ENCODE data around the gene QSOX2.

QSOX2 gene

DNA sequence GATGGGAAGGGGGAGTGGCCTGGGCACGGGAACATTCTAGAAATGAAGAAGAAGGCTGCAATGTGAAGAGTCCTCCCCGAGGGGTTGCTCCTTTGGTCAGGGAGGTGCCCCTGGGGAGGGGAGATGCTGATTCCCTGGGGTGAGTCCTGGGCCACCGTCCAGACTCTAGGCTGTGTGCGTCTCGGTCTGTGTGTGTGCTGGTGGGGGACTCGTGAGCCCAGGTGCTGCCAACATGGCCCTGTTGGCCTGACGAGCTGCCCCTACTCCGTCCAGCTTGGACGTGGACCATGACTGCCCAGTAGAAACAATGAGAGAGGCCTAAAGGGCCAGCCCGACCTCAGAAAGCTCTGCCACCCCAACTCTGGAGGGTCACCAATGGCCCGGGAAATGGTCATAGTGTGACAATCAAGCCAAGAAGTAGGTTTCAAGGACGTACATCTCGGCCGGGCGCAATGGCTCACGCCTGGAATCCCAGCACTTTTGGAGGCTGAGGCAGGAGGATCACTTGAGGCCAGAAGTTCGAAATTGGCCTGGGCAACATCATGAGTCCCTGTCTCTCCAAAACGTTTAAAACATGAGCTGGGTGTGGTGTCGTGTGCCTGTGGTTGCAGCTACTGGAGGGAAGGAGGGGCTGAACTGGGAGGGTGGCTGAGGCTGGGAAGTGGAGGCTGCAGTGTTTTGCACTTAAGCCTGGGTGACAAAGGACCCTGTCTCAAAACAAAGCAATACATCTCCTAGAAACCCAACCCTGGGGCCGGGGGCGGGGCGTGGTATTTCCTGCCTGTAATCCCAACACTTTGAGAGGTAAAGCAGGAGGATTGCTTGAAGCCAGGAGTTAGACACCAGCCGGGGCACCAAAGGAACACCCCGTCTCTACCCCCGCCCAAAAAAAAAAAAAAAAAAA, 57.7 kb downstream of the QSOX2 start:
- peak; percentile 73 for DNase-seq

DNA sequence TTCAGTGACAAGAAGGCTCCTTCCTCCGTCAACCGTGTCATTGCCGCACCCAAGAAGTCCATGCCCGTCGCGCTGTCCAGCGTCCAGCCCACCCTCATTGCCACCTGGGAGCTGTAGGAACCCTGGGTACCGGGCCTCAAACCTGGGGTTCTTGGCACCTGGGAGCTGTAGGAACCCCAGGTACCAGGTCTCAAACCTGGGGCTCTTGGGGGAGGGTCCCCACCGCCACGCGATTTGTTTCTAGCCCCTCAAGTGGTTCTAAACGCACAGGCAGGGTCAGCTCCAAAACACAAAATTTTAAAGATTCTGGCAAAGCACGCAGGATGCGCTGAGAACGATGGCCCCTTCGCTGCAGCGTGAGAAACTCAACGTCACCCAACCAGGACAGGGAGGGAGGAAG, 58.4 kb downstream of the QSOX2 start:
- no peak for DNase-seq

DNA sequence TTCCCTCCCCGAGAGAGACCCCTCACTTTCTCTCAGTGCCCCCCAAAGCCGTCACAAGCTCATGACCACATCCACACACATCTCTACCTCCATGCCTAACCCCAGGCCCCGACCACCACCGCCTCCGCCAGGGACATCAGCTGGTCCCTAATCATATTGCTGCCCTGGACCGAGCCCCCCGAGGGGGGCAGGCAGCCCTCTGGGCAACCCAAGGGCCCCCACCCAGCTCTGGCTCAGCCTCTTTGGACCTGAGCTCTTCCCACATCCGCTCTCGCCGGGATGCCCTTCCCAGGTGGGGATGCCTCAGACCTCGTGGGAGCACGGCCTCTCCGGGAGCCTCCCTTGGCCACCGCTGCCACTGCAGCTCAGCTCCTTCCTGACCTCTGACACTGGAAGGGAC, 59.2 kb downstream of the QSOX2 start:
- no peak for DNase-seq

DNA sequence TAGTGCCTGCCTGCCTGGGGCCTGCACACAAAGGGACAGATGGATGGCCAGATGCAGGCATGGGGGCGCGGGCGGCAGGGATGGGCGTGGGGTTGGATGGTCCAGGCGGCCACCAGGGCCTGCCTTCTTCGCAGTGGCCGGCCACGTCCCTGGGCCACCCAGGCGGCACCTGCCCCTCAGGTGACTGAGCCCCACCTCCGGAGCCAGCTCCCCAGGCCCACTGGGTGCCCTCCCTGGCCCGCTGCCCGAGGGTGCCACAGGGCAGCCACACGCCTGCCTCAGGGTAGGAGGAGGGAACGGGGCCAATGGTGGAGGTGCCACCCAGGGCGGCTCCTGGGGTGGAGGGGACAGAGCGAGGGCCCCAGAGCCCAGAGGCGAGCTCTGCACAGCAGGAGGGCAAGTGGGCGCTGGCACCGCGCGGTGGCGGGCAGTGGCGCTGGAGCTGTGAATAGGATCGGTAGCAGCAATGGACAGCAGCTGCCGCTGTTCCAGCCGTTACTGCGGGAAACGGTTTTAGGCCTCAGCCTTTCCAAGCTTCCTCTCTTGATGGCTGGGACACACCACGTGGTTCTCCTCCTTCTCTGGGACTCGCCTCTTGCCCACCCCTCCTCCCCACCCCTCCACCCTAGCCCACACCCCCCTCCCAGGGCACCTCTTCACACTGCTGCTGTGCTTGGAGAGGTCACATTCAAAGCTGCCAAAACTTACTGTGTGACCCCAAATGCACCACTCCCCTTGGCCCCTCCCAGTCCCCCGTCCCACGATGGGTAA, 59.8 kb downstream of the QSOX2 start:
- DNase-seq: no peak

DNA sequence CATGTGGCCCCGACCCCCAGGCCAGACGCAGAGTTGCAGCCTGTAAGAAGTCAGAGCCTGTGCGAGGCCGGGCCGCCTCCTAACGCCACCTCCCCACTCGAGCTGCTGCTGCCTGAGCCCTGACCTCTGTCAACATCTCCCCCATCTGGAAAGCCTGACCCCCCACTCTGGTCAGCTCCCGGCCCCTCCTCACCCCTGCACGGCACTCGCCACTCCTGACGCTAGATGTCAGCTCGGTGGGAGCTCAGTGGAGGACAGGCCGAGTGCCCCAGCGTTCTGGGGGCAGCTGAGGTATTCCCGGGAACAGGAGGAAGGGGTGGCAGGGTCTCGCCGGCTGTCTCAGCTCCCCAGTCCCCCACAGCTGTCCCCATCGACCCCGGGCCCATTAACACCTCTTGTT, 60.5 kb downstream of the QSOX2 start:
- no peak for DNase-seq

DNA sequence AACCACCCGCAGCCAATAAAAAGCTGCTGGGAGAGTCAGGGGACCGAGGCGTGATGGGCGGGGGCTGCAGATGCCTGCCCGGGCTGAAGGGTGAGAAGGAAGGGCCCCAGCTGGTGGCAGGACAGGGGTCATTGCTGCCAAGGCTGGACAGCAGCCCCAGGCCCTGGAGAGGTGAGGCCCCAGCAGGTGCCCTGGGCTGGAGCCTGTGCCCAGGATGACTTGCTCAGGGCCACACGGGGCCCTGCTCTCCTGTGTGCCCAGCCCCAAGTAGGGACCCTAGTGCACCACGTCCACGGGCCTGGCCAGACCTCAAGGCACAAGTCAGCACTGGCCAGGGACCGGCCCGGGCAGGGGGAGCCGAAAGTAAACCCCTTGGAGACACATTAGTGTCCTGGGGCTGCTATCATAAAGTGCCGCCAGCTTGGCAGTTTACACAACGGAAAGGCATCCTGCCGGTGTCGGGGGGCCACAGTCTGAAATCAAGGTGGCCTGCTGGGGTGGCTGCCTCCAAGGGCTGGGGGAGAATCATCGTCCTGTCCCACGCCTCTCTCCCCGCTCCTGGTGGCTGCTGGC, 62.7 kb downstream of the QSOX2 start:
- DNase-seq: no peak

DNA sequence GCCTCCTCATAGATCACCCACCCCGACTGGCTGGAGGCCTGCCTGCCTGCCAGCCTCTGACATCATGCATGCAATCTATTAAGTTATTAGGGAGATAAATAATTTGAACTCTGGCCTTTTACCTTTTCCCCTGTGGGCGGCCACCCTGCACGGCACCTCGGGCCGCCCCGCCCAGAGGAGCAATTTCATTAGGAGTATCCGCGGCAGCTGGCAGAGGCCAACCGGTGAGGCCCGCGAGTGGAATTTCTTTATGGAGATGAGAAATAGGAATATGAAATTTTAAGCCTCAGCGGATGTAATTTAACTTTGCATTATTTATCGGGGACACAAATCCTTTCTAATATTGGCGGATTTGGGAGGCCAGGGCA, 63.2 kb downstream of the QSOX2 start:
- no peak for DNase-seq

DNA sequence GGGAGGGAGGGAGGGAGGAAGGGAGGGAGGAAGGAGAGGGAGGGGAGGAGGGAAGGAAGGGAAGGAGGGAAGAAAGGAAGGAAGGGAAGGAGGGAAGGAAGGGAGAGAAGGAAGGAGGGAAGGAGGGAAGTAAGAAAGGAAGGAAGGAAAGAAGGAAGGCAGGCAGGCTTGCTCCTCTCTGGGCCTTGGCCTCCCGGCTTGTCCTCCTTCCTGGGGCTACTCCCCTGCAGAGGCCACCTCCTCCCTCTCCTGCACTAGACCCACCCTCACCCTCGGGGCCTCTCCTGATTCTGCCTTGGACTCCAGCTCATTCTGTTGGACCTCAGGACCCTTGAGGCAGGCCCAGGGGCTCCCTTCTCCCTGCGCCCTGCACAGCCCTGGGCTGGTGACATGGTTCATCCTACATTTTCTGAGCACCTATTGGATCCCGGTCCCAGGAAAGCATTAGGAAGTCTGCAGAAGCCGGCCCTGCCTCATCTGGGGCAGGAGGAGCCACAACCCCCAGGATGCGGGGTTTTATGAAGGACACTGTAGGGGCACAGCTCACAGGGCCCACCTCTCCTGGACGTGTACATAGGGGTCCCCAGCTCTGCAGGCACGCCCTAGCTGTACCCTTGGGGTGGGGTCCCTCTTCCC, 63.7 kb downstream of the QSOX2 start:
- DNase-seq: no peak

DNA sequence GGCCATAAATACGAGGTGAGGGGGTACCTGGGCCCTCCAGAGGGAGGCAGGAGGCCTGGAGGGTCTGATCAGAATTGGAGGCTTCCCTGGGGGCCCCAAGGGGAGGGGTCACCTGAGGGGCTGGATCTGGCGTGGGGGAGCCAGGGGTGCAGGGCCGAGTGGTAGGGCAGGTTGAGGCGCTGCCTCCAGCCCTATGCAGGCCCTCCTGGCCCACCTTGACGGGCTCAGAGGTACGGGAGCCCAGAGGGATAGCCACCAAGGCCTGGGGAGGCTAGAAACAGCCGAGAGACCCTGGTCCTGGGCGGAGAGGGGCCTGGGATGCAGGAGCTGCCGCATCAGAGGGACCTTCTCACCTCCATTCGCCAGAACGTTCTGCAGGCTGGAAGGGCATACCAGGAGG, 65.0 kb downstream of the QSOX2 start:
- no peak for DNase-seq

DNA sequence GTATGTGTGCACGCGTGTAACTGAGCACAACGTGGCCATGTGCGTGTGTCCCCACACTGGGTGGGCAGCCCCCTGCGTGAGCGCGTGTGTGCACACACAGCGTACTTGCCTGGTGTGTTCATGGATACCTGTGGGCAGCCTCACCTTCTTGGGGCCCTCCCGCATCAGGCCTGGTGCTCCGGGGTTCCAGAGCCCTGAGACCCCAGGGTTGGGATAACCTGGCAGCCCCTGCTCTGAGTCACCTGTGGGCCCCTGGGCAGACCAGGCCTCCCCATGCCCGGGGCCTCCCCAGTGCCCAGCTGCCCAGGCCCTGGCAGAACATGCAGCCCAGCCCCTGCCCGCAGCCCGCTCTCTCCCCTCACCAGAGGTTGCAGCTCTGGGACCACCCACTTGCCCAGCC, 65.9 kb downstream of the QSOX2 start:
- no peak for DNase-seq

DNA sequence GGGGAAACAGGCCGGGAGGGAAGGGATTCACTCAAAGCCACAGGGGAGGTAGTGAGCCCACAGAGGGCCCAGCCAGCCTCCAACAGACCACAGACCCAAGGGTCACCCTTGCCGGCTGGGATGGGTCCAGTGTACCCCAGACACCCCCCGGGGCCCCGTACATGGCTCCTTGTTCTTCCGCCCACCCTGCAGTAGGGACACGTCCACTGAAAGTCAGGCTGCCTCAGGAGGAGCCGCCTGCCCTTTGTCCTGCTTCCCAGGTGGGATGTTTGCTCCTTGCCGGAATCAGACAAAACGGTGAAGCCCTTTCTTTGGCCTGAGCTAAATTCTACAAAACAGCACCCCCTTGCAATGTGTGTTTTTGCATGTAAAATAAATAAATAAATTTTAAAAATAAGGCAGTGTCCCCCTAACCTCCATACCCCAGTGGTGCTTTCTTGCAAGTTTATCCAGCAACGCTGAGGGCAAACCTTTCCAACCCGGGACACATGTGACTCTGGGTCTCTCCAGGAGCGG, 66.5 kb downstream of the QSOX2 start:
- no peak for DNase-seq

DNA sequence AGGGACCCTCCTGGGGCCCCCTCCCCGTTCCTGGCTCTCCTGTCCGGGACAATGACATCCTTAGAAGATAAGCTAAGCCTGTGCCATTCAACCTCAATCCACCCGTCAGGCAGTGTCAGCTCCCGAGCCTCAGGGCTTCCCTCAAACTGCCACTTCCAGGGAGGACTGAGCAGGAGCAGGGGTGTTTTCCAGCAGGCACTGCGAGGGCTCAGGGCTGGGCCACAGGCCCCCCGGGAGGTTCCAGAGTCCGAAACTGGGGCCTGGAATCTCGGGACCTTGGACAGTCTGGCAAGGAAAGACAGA, 66.9 kb downstream of the QSOX2 start:
- no peak for DNase-seq

DNA sequence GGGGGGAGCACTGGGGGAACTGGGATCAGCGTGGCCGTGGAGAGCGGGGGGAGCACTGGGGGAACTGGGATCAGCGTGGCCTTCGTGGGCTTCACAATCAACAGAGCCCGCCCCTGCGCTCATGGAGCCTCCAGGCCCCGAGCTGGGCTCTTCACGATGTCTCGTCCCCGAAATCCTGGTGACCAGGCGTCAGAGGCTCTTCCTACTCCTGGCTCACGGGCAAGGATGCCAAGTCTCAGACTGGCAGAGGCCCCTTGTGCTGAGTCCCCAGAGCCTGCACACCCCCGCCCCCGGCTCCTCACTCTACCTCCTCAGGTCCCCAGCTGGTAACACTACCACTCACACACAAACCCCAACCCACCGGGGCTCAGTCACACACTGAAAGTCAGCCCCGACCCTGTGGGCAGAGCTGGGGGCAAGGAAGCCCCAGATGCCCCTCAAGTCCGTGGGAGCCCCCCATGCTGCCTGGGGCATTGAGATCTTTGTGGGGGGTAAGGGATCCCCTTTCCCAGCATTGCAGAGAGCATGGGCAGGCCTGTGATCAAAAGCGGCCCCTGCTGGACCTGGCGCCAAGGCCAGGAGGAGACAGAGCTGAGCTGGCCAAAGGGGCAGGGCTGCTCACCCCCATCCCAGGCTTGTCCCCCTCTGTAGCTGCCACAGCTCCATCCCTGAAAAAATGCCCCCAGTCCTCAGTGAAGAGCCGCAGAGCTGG, 67.4 kb downstream of the QSOX2 start:
- no peak for DNase-seq

DNA sequence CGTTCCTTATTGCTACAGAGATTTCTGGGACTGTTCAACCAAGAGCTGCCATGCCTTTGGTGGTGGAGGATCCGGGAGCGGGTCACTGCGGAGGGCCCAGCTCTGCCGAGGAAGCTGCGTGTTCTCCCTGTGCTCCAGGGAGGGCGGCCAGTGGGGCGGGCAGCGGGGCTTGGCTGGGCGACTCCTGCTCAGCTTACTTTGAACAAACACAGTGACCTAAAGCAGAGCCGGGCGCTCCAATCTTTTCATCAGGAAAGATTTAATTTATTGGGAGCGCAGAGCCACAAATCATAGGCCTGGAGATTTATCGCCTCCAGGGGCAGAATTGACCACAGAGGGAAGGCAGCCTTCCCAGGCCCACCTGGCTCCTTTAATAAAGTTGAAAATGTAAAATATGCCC, 68.4 kb downstream of the QSOX2 start:
- no peak for DNase-seq

DNA sequence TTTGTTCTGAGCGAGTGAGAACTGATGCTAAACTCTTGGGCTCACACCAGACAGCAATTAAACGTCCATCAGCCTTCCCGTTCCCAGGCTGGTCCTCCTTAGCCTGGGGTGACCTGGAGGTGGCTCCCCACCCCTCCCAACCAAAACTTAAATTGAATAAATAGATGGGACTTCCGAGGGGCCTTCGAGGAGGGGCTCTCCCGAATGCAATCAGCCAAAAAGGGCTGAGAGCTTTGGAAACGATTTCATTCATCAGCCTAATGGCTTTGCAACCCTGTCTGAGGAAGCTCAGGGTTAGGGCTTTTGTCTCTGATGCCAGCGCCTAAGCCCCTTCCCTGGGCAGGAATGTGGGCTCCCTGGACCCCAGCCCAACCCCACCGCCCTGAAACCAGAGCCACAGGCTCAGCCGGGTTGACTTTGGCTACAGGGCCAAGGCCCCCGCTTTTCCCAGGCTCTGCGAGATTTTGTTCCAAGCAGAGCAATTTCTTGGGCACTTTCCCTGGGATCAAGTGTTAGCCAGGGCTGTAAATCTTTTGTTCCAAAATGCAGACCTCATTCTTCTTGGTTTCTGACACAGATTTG, 69.9 kb downstream of the QSOX2 start:
- no peak for DNase-seq

DNA sequence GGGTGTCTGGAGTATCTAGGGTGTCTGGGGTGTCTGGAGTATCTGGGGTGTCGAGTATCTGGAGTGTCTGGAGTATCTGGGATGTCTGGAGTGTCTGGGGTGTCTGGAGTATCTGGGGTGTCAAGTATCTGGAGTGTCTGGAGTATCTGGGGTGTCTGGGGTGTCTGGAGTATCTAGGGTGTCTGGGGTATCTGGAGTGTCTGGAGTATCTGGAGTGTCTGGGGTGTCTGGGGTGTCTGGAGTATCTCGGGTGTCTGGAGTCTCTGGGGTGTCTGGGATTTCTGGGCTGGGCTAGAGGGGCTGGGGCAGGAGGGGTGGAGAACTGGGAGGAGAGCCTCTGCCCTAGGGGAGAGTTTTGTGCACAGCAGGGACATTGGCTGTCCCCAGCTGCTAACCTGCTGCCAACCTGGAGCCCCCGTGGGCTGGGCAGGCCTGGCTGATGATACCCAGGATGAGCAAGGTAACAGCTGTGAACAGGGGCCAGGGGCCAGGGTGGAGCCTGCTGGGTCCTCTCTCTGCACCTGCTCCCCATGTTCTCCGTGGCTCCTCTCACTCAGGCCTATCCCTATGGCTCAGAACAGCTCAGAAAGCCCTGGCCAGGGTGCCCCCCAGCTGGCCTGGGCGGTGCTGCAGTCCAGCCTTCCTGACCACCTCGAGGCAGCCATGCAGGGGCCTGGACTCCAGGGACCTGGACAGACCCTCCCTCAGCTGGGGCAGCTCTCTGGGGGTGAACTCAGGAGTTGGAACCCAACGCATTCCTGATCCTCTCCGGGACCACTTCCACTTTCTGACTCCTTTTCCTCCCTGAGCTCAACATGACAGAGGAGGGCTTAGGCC, 70.6 kb downstream of the QSOX2 start:
- no peak for DNase-seq

DNA sequence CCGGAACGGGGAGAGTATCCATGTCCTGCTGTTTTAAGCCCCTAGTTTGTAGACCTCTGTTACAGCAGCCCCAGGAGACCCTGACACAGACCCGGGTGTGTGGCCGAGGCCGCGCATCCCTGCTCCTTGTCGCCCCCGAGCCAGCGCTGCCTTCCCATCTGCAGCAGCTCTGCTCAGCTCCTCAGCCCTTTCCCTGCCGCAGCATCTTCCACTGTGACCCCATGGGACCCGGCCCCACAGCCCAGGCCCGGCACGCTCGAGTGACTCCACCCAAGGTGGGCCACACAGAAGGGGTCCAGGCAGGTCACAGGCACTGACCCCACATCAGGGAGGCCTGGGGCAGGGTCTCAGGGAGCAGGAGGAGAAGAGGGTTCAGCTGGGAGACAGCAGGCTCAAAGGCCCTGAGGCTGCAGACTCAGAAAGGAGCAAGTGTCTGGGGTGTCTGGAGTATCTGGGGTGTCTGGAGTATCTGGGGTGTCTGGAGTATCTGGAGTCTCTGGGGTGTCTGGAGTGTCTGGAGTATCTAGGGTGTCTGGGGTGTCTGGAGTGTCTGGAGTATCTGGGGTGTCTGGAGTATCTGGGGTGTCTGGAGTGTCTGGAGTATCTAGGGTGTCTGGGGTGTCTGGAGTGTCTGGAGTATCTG, 71.8 kb downstream of the QSOX2 start:
- no peak for DNase-seq

DNA sequence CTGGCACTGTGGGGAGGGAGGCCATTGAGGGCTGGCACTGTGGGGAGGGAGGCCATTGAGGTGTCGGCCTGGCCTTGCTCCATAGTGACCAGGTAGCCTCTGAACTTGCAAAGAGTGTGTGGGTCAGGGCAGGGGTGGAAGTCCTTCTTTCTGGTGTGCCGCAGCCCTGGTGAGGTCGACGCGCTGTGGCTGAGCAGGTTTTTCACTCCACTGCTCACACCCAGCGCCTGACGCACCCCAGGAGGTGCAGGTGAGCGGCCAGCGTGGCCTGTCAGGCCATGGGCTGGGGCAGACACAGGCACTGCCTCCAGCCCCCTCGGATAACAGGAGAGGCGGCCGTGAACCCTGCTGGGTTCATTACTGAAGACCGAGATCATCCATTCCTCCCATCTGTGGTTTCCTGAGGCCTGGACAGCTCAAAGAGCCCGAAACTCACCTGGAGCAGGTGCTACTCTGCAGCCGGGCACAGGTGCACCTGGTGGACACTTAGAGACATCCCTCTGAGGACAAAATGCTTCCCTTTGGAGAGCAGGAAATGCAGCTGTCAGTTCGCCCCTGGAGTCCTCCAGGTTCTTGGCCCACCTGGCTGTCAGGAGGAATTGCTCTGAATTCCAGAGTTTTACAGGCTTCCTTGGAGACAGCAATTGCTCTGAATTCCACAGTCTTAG, 73.1 kb downstream of the QSOX2 start:
- no peak for DNase-seq

DNA sequence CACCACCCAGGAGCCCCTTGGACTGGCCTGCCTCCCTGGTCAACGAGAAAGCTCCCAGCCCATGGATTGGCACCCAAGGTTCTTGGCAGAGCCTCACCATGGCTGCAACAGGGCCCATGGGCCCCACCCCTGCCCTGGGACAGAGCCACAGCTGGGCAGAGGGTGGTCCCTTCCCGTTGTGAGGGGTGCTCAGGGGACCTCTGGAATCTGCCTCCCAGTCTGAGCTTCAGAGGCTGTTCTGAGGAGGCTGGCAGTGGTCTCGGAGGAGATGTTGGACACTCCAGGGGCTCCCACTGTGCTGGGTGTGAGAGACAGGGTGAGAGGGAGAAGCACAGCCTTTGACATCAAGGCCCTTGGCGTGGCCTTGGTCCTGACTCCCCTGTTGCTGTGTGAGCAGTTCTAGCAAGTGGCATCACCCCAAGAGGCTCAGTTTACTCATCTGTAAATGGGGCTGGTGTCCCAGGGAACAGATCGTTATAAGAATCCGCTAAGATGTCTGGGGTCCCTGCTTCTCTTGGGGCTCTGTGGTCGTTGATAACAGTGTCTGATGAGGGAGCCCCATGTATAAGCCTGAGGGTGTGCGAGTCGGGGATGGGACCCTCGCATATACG, 73.7 kb downstream of the QSOX2 start:
- no peak for DNase-seq
